ENCODE results near the gene SLC44A1. TPM values are rescaled to one million over a fixed set of nuclear protein-coding genes. Genes with fewer than 3 reads are reported as not detected.

SLC44A1 gene
- total and polyA plus RNA-seq, 2 of the 13 experiments (the other 11 are each of a cell fraction or from before 2014, with no cell fraction given), result 21.4 to 40.8 TPM

DNA sequence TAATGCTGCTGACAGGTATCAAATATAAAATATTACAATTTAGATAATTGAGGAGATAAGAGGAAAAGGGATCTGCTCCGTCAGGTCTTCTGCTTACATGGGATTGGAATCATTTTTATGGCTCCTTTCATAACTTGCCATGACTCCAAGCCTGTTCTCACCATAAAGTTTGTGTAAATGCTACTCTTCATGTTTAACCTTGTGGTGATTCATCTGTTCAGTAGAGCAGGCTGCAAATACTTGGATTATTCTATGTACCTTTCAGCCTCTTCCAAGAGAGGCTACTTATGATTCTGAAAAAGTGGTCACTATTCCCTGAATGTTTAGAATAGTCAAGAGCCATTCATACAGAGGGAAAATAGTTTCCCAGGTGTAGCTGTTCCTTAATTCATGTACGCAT is 66.9 kb downstream of the SLC44A1 start:
- Histone ChIP-seq H4K20me1 (ENCODE audit: insufficient read depth, low read length) (no peaks in the 10 kb centered on the region), H2AFZ (ENCODE audit: low read length) (no peak overlapping the region), H3K9ac (ENCODE audit: insufficient read depth, low read depth, low read length) (no peak overlapping the region), H3K9me3 (ENCODE audit: low read length) (no peaks in the 10 kb centered on the region), H3K79me2 (ENCODE audit: insufficient read depth, low read length) (no peaks in the 10 kb centered on the region), H3K36me3 (replicated peaks in 1 of 2; ENCODE audit: control insufficient read depth in 1 of 2, insufficient read depth in 2 of 2, low read length in 2 of 2) (peaks cover 0 to 12% of the 10 kb centered on the region in 2 experiments; a peak in 2 of 5 replicates), H3K4me1 (ENCODE audit: insufficient read depth, low read length) (no peaks in the 10 kb centered on the region), H3K27ac (ENCODE audit: extremely low read length, insufficient read depth, low read length) (no peak overlapping the region), H3K4me2 (ENCODE audit: low read depth, low read length) (no peak overlapping the region), H3K27me3 (ENCODE audit: control insufficient read depth in 1 of 2, insufficient read depth in 2 of 2, low read length in 2 of 2) (no peaks in the 10 kb centered on the region), H3K4me3 (replicated peaks in 1 of 3; ENCODE audit: insufficient read depth in 1 of 3, low read depth in 2 of 3, low read length in 3 of 3) (no peak overlapping the region)
- in situ Hi-C loops (cut with HindIII; ENCODE audit: extremely low pct_ligation_motif_present, low pct_unique_long_range_greater_than_20kb) (no loop called here), intact Hi-C loops (cut with micrococcal nuclease; ENCODE audit: unreplicated experiment) (no loop called here)
- FAIRE-seq (no peak), DNase-seq (ENCODE audit: low spot score) (no peak), ATAC-seq (no peak)
- CTCF ChIA-PET (ENCODE audit: low intra/inter-chr PET ratio, low total read pairs), result no interaction called here
- no TSS peak for BruUV-seq (replicated peaks)
- POLR2A ChIA-PET, result no interaction called here
- 96% methylated on average over 2 of the region's 2 CpGs for WGBS (ENCODE audit: low lambda C conversion rate)
- no peak for TF ChIP-seq ATM (IDR thresholded peaks at IDR 0.05; ENCODE audit: borderline replicate concordance)

DNA sequence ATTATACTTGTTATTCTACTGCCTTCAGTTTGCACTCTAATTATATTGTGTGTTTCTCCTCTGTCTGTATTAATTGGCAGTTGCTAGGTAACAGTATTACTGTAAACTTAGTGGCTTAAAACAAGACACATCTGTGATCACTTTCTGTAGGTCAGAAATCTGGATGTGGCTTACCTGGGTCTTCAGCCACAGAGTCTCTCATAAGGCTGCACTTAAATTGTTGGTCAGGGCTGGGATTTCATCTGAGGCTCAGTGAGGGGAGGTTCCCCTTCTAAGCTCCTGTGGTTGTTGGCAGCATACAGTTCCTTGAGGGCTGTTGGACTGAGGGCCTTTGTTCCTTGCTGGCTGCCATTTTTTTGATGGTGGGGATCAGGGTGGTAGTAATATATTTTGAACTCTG is 68.8 kb downstream of the SLC44A1 start:
- Histone ChIP-seq H3K4me2 (ENCODE audit: low read depth, low read length) (no peak overlapping the region), H4K20me1 (ENCODE audit: insufficient read depth, low read length) (no peaks in the 10 kb centered on the region), H3K79me2 (ENCODE audit: insufficient read depth, low read length) (no peaks in the 10 kb centered on the region), H3K4me3 (replicated peaks in 1 of 3; ENCODE audit: insufficient read depth in 1 of 3, low read depth in 2 of 3, low read length in 3 of 3) (no peak overlapping the region), H3K36me3 (replicated peaks in 1 of 2; ENCODE audit: control insufficient read depth in 1 of 2, insufficient read depth in 2 of 2, low read length in 2 of 2) (peaks cover 1 to 9% of the 10 kb centered on the region in 2 experiments; a peak in 2 of 5 replicates), H3K9ac (ENCODE audit: insufficient read depth, low read depth, low read length) (no peak overlapping the region), H2AFZ (ENCODE audit: low read length) (no peak overlapping the region), H3K4me1 (ENCODE audit: insufficient read depth, low read length) (peaks cover 10% of the 10 kb centered on the region), H3K9me3 (ENCODE audit: low read length) (no peaks in the 10 kb centered on the region), H3K27ac (ENCODE audit: extremely low read length, insufficient read depth, low read length) (no peak overlapping the region), H3K27me3 (ENCODE audit: control insufficient read depth in 1 of 2, insufficient read depth in 2 of 2, low read length in 2 of 2) (no peaks in the 10 kb centered on the region)
- ChIA-PET POLR2A (no interaction called here), CTCF (ENCODE audit: low intra/inter-chr PET ratio, low total read pairs) (no interaction called here)
- ATAC-seq (no peak), DNase-seq (ENCODE audit: low spot score) (no peak), FAIRE-seq (no peak)
- TF ChIP-seq SAP130 (CRISPR knock-in tag; IDR thresholded peaks at IDR 0.05; ENCODE audit: low read depth), result no peak
- TF ChIP-seq ATF7-NPFF (CRISPR knock-in tag; IDR thresholded peaks at IDR 0.05; ENCODE audit: low read depth), result no peak
- TF ChIP-seq ZMAT3 (CRISPR knock-in tag; conservative IDR thresholded peaks at IDR 0.05), result no peak
- TF ChIP-seq ZNF678 (CRISPR knock-in tag; IDR thresholded peaks at IDR 0.05), result no peak
- no peak for TF ChIP-seq ZNF629 (CRISPR knock-in tag; conservative IDR thresholded peaks at IDR 0.05)
- no TSS peak for BruUV-seq (replicated peaks)
- in situ Hi-C loops (cut with HindIII; ENCODE audit: extremely low pct_ligation_motif_present, low pct_unique_long_range_greater_than_20kb) (no loop called here), intact Hi-C loops (cut with micrococcal nuclease; ENCODE audit: unreplicated experiment) (no loop called here)
